Measurements from ENCODE around the gene ITPR3.
"Not testable (repeated sequence)": the region's sequence is repeated elsewhere in the genome, so short reads cannot be mapped to it uniquely, and the experiment has no call there.

The ITPR3 gene

GRCh38 chr6:33630014-33630413 is 8.9 kb downstream of the ITPR3 start:
- H3K4me3 ChIP-seq (ENCODE audit: low read depth, low read length), result no peak overlapping the region
- TF ChIP-seq CTCF (IDR thresholded peaks at IDR 0.05; ENCODE audit: insufficient read depth, low read depth, low read length, missing control alignments), result no peak
- DNase-seq (ENCODE audit: low read depth), result no peak

- DNase-seq (ENCODE audit: low read depth); H3K4me3 ChIP-seq (ENCODE audit: low read depth, low read length): not testable (repeated sequence)
These were observed 10.4 kb downstream of the ITPR3 start for GRCh38 chr6:33631521-33631920.

- DNase-seq (ENCODE audit: low read depth), result no peak
- no peak overlapping the region for H3K4me3 ChIP-seq (ENCODE audit: low read depth, low read length)
- no peak for TF ChIP-seq CTCF (IDR thresholded peaks at IDR 0.05; ENCODE audit: insufficient read depth, low read depth, low read length, missing control alignments)
These were observed 10.9 kb downstream of the ITPR3 start for GRCh38 chr6:33631971-33632557.

- peak; percentile 62 for DNase-seq (ENCODE audit: low read depth)
- no peak overlapping the region for H3K4me3 ChIP-seq (ENCODE audit: low read depth, low read length)
- peak; percentile 80 for TF ChIP-seq CTCF (IDR thresholded peaks at IDR 0.05; ENCODE audit: insufficient read depth, low read depth, low read length, missing control alignments)
These were observed 11.5 kb downstream of the ITPR3 start for GRCh38 chr6:33632558-33633039.

GRCh38 chr6:33633084-33633461 is 12.0 kb downstream of the ITPR3 start:
- DNase-seq (ENCODE audit: low read depth), result no peak
- TF ChIP-seq CTCF (IDR thresholded peaks at IDR 0.05; ENCODE audit: insufficient read depth, low read depth, low read length, missing control alignments), result no peak
- H3K4me3 ChIP-seq (ENCODE audit: low read depth, low read length), result peak overlapping the region; percentile 44

- TF ChIP-seq CTCF (IDR thresholded peaks at IDR 0.05; ENCODE audit: insufficient read depth, low read depth, low read length, missing control alignments), result no peak
These were observed 12.5 kb downstream of the ITPR3 start for GRCh38 chr6:33633462-33634158.

GRCh38 chr6:33634161-33634727 is 13.1 kb downstream of the ITPR3 start:
- no peak overlapping the region for H3K4me3 ChIP-seq (ENCODE audit: low read depth, low read length)
- no peak for TF ChIP-seq CTCF (IDR thresholded peaks at IDR 0.05; ENCODE audit: insufficient read depth, low read depth, low read length, missing control alignments)
- no peak for DNase-seq (ENCODE audit: low read depth)

More at GRCh38 chr6:33633462-33634158, 12.5 kb downstream of the ITPR3 start:
- DNase-seq (ENCODE audit: low read depth), result peak; percentile 73
- H3K4me3 ChIP-seq (ENCODE audit: low read depth, low read length), result peak overlapping the region; percentile 44

Data from GM12865 (cell line).